MM.1S (cell line): ENCODE data around the gene NUP98.

Source experiments
- EZH2phosphoT487 ChIP-seq: fragments of 300-600 bp; sonication (generic); IDR thresholded peaks from 2 replicates; pipeline ENCODE4 v1.6.1; 2018; ENCODE audit warnings: antibody characterized with exemption, low read length
- TF ChIP-seq, protein P1 (sequence below): fragments of 300-600 bp; sonication (generic); IDR thresholded peaks from 2 replicates; pipeline ENCODE4 v1.5.1; 2016; ENCODE audit warnings: antibody characterized with exemption, low read length, mixed read lengths

DNA sequence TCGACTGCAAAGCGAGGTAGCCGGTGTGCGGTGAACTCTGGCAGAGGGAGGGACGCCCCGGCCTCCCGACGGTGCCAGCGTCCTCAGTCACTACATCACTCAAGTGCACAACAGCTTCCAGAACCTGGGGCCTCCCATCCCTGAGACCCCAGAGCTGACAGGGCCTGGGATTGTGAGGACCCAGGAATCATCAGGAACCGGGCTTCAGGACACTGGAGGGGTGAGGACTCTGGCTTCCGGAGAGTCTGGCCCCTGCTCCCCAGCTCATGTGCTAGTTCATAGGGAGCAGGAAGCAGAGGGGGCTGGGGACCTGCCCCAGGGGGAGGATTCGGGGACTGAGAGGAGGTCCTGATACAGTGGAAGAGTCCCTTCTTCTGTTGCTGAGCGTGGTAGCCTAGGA, 160.2 kb downstream of the NUP98 start:
- TF ChIP-seq, protein P1, sequence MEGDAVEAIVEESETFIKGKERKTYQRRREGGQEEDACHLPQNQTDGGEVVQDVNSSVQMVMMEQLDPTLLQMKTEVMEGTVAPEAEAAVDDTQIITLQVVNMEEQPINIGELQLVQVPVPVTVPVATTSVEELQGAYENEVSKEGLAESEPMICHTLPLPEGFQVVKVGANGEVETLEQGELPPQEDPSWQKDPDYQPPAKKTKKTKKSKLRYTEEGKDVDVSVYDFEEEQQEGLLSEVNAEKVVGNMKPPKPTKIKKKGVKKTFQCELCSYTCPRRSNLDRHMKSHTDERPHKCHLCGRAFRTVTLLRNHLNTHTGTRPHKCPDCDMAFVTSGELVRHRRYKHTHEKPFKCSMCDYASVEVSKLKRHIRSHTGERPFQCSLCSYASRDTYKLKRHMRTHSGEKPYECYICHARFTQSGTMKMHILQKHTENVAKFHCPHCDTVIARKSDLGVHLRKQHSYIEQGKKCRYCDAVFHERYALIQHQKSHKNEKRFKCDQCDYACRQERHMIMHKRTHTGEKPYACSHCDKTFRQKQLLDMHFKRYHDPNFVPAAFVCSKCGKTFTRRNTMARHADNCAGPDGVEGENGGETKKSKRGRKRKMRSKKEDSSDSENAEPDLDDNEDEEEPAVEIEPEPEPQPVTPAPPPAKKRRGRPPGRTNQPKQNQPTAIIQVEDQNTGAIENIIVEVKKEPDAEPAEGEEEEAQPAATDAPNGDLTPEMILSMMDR, result no peak
- no peak for TF ChIP-seq EZH2phosphoT487
